ENCODE measurements around the gene GOLM1.

GRCh38 chr9:86134361-86134760, 35.0 kb upstream of the GOLM1 start:
- TF ChIP-seq, protein P1, sequence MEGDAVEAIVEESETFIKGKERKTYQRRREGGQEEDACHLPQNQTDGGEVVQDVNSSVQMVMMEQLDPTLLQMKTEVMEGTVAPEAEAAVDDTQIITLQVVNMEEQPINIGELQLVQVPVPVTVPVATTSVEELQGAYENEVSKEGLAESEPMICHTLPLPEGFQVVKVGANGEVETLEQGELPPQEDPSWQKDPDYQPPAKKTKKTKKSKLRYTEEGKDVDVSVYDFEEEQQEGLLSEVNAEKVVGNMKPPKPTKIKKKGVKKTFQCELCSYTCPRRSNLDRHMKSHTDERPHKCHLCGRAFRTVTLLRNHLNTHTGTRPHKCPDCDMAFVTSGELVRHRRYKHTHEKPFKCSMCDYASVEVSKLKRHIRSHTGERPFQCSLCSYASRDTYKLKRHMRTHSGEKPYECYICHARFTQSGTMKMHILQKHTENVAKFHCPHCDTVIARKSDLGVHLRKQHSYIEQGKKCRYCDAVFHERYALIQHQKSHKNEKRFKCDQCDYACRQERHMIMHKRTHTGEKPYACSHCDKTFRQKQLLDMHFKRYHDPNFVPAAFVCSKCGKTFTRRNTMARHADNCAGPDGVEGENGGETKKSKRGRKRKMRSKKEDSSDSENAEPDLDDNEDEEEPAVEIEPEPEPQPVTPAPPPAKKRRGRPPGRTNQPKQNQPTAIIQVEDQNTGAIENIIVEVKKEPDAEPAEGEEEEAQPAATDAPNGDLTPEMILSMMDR (IDR thresholded peaks at IDR 0.05; ENCODE audit: insufficient read depth, low read depth, low read length) = no peak
- TF ChIP-seq EZH2 (IDR thresholded peaks at IDR 0.05; ENCODE audit: insufficient read depth, low read length) = no peak
